GM19025 (cell line): Measurements from ENCODE around the gene BRF1.
"Not testable (repeated sequence)": the region's sequence is repeated elsewhere in the genome, so short reads cannot be mapped to it uniquely, and the experiment has no call there.

ENCODE experiments used
- ATAC-seq: cut with Tn5 transposase; IDR thresholded peaks from one replicate; pipeline ENCODE4 v1.9.1; 2021; ENCODE audit warnings: mild to moderate bottlenecking, low read depth, moderate library complexity; ENCODE audit not compliant: unreplicated experiment

The BRF1 gene

DNA sequence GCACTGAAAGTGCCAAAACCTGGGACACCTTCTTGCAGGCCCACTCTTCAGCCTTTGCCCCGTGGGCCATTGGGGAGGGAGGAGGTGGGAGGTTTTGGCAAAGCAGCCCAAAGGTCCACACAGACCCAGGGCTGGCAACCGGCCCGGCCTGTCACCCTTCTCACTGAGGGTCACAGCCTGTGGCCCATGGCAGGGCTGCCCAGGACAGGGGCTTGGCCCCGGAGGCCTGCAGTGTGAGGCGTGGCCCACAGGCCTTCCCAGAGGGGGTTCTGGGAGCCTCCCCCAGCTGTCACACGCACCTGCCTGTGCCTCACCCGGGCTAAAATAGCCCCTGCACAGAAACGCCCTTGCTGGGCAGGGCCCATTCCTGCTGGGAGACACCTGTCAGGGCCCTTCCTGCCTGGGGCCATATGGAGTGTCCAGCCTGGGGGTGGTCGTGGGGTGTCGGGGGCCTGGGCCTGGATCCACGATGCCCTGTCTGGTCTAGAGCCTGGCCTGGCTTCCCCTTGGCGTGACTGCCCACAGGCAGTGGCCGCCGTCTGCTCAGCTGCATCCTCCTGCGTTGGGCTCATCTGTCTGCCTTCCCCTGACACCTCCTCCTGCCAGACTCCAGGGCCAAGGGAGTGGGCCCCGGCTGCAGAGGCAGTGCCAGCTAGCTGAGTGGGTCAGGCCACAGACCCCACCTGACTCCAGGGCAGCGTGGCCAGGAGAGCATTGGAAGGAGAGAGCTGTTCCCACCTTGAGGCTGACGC is 33.0 kb upstream of the BRF1 start:
- ATAC-seq, result no peak

DNA sequence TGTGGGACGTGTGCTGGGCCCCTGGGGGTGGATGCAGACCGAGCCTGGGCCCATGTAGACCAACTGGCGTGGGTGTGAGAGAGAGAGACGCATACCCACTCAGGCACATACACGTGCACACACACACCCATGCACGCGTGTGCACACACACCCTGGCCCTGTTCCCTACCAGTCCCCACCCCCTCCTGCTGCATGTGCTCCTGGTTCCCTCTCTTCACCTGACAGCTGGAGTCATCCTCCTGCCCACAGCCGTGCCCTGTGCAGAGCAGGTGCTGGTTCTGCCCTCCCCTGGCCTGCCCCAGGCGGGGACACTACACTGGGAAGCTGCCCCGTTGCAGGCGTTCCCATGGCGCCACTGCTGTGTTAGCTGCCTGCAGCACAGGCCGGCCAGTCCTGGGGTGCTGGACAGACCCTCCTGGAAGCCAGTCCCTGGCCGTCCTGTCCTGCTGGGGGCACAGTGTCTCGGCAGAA is 32.3 kb upstream of the BRF1 start:
- ATAC-seq, result no peak

DNA sequence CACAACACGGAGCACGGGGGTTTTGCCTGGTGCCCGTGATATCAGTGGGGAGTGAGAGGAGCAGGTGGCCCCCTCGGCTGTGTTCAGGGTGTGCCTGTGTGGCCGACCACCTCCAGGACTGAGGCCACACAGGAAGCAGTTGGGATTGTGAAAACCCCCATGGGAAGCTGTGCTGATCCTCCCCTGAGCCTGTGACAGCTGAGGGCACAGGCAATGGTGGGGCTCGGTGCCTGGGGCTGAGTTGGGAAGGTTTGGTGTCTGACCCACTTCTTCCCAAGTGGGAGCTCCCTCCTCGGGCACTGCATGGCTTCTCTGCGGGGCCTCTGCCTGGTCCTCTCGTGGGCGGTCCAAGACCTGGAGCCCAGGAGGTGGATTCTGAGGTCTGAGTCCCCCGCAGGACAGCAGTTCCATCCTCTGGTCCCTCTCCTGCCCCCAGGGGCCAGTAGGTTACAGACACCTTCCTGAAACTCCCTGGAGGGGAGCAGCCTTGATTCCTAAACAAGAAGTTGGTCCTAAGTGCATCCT is 31.6 kb upstream of the BRF1 start:
- ATAC-seq, result no peak

DNA sequence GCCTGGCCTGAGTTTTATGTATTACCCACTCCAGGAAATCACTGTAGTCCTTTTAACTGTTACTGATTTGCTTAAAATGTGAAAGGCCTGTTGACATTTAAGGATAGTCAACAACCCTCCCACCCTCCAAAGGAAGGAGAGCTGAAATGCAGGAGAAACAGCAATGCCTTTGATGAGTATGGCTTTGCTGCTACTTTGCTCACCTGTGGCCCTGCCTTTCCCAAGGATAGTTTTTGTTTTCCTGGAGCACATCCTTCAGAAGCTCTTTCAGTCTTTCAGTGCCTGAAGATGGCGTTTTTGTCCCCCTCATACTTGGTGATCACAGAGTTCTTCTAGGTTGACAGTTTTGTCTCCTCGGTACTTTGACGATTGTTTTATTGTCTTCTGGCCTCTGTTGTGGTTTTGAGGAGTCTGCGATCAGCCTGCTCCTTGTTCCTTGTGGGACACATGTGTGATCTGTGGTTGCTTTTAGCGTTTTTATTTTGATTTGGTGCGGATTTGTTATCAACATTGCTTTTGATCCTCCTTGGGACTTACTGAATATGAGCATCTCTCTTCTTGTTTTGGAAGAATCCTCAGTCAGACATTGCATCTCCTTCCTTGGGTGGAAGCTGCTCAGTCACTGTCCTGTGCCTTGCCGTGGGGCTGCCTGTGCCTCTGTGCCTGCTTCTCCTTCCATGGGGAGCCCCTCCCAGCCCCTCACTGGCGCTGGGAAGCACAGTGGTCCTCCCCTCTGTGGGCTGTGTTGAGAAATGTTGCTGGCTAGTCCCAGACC is 31.0 kb upstream of the BRF1 start:
- ATAC-seq, result no peak

DNA sequence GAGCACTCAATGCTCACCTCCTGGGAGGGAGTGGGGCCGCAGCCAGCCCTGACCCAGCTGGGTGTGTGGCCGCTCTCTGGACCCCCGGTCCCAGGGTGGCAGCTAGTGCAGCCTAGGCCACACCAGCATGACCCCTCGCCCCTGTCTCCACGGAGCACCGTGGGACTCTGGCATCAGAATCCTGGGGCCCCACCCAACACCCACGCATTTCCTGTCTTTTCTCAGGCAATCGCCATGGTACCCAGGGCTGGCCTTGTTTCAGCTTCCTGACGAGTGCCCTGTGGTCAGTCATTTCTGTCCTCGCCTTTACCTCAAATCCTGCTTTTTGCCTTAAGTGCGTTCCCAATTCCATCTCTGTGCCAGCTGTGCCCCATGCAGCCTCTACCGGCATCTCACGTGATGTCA is 29.7 kb upstream of the BRF1 start:
- ATAC-seq, result no peak

DNA sequence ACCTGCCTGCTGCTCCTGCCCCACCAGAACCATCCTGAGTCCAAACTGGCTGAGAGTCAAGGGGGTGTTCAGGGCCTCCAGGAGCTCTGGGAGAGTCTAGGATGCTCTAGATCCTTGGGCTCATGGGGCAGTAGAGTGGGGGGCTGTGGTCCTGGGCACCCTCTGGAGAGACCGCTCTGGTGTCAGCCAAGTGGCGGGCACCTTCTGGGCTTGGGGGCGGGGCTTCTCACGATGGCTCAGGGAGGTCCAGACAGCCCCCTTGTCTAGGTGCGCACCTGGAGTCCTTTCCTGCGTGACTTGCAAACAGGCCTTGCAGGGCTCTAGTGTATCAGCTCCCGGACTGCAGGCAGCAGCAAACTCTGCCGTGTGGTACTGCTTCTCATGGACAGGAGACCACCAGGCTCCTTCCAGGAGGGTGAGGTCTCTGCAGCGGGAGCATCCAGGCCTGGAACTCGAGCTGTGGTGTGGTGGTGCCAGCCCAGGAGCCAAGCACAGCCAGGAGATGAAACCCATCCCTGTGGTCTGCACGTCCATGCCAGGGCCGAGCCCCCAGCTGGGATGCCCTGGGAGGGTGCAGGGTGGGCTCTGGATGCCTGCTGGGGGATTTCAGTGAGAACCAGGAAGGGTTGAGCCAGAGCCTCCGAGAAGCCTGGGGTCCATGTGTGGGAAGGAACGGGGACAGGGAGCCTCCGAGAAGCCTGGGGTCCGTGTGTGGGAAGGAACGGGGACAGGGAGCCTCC is 28.8 kb upstream of the BRF1 start:
- no peak for ATAC-seq

DNA sequence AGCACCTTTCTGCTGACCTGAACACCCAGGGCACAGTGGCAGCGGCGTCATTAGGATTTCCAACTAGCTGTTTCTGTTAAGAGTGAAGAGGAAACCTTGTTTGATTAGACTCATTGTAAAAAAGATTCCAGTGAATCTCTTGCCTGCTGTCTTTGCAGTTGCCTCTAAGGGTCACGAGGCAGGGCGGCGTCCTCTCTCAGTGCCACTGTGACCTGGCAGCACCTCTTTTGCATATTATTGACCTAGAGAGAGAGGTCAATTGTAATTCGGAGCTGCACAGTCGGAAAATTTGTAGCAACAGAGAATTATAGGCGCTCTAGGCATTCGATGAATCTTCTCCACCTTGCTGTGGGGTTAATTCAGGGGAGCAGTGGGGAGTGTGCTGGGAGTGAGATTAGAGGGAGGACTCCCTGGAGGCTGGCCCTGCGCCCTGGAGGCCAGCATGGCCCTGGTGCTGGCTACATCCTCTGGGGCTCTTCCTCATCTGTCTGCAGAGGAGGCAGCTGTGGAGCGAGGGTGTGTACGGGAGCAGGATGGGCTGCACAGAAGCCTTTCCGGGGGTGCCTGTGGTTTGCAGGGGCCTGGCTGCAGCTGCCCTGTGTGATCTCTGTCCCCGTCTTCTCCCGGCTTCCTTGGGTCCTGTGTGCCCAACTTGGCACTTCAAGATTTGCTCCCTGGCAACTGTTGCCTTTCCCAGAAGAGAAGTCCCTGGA is 28.0 kb upstream of the BRF1 start:
- no peak for ATAC-seq

DNA sequence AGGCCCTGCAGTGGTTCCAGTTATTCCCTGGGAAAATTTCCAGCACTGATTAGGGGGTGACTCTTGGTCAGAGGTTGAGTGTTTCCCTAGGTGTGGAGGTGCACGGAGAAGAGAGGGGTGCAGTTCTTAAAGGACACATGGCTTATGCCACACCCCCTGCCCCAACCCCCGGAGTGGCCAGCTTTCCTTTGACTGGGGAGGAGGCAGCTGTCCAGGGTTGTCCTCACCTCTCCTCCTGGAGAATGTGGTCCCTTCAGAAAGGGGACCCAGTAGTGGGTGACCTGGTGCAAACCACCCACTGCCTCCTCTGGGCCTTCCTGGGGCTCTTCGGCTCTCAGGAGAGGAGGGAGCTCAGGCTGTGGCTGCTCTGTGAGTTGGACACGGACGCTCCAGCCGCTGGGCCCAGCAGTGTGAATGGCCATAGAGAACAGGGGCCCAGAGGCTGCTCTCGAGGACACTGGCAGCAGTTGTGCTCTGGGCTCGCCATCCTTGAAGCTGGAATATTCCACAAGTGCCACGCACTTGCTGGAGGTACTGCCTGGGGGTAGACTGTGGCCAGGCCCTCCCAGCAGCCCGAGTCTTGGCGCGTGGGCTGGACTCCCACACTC is 27.4 kb upstream of the BRF1 start:
- no peak for ATAC-seq

DNA sequence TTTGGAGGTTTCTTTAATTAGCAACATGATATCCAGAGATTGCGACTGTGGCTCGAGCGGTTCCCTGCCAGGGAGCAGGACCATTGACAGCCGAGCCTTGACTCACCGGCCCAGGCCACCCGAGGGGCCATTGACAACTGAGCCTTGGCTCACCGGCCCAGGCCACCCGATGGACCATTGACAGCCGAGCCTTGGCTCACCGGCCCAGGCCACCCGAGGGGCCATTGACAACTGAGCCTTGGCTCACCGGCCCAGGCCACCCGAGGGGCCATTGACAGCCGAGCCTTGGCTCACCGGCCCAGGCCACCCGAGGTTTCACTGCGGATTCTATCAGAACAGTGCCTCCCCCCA is 26.9 kb upstream of the BRF1 start:
- not testable (repeated sequence) for ATAC-seq

DNA sequence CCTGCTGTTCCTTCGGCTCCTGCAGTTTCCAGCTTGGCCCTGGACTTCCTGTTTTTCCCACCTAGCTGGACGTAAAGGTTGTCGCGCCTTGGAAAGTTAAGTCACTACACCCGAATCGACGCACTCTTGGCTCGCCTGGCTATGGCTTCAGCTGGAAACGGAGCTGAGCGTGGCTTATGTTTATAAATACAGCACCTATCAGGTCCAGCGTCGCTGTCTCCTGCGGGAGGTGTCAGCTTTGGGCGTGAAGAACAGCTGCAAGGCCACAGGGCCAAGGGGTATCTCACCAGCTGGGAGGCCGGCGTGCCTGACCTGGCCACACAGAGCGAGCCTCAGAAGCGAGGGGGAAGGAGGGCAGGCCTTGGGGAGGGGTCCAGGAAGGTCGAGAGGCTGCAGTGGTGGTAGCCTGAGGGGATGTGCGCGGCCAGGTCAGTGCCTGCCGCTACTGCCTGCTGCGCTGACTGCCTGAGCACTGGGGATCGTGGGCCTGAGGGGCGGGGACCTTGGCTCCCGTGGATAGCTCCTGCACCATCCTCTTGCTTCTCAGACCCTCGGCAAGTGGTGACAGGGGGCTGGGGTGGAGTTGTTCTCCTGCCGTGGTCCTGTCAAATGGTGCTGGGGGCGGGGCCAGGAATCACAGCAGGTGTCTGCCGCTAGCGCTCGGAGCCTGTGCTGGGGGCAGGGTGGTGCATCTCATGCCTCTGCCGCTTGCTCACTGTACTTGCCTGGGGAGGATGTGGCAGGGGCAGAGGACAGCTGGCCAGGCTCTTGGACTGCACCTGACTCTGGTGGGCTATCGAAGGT is 26.3 kb upstream of the BRF1 start:
- ATAC-seq, result no peak

DNA sequence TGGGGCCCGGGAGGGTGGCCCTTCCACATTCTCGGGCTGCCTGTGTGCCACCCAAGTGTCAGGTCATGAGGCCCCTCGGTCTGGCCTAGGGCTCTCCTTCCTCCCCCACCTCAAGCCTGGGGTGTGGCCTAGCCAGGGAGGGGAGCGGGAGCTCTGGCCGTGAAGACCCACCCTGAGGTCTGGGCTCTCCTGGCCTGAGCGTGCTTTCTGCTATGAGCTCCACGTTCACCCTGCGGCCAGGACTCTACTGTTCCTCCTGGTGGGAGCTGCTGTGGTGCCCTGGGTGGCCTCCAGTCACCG is 25.7 kb upstream of the BRF1 start:
- ATAC-seq, result no peak

DNA sequence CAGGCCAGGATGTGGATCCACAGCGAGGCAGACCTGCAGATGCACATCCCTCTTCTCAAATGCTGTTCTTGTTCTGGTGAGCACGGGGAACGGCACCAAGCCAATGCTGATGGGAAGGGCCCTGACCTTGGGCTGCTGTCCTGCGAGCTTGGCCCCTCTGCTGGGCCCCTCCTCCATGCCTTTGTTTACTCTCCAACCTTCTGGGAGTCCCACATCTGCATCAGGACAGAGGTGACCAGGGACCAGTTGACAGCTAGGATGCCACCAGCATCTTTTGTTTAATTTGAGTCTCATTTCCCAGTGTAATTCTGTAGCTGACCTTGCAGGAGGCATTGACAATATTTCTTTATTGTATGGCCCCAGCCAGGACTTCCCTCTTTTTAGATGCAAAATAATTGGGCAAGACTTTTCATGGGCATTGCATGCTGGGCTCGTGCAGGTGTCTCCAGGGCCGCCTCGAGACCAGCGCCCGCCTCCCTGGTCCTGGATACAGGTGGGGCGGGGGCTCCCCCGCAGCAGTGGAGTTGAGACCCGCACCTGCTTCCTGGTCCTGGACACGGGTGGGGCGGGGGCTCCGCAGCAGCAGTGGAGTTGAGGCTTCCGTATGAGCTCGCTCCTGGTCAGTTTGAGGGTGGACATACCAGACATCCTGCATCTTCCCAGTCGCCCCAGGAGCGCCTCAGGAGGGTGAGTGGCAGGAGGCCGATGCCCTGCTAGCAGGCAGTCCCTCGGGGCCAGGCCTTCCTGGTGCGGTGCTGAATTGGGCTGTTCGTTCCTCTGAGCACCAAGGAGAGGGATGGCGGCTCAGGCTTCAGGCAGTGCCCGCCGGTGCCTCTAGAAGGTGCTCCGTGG is 25.1 kb upstream of the BRF1 start:
- ATAC-seq, result no peak

DNA sequence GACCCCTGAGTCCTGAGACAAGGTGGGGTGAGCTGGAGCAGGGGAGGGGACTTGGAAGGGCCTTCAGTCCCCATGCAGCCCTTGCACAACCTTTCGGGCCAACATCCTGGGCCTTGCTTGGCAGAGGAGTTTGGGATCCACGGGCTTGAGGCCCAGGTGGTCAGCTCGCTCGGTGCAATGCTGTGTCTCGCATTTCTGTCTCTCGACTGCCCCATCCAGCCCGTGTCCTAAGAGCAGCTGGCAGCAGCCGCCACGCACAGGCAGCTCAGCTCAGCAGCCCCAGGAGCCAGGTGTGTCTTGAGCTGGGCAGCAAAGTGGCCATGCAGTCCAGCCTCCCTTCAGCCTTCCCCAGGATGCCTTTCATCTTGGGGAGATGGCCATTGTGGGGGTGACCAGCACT is 24.5 kb upstream of the BRF1 start:
- no peak for ATAC-seq

DNA sequence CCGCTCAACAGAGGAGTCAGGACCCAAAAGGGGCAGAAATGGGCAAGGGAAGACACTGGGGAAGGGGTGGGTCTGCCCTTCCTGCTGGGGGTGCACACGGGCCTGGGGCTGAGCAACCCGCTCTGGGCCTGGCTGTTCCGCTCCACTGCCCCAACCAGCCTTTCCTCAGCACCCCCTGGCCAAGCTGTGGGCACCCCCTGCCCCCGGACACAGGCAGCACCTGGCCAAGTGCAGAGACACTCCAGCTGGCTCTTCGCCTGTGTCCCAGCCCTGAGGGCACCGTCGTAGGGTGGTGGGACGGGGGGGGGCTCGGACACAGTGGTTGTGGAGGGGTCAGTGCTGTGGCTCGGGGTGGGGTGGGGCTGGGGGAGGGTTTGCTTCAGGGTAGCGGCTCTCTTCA is 24.1 kb upstream of the BRF1 start:
- no peak for ATAC-seq

DNA sequence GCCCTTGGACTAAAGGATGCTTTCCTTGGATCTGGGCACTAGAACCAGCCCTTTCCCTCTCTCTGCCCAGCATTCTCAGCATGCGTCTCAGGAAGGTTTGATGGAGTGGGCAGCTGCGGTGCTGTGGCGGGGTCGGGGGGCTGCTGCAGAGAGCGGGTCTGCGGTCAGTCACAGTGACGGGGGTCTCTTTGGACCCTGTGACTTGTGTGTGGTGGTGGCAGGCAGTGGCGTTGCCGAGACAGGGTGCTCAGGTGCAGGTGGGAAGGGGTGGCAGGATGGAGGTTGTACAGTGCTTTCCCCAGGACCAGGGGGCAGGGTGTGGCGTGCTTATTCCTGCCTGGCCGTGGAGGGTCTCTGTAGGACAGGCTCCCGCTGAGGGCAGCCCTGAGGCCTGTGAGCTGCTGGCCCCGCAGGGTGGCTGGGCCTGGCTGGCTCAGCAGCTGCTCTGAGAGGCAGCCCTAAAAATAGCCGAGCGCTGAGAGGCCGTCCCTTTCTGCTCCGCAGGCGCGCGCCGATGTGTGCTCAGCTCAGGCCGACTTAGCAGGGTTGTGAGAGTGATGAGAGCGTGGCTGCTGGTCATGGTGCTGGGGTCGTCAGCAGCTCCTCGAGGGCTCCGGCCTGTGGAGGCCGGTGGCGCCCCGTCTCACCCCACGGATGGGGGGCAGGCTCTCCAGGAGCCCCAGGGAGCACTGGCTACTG is 23.4 kb upstream of the BRF1 start:
- no peak for ATAC-seq

DNA sequence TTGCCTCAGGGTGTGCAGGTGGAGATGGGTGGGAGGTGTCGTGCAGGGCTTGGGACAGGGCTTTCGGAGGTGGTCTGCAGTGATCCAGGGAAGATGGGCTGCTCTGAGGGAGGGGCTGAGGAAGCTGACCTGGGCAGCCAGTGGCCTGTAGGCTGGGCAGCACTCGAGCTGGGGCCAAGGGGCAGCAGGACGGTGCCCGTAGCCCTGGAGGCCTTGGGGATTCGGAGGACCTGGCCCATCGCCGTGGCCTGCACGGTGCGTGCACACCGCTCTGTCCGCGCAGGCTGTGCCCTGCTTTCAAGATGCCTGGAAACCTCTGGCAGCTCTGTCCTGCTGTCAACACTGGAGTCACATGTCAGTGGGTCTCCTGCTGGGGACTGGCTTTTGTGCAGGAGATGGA is 22.9 kb upstream of the BRF1 start:
- ATAC-seq, result no peak

DNA sequence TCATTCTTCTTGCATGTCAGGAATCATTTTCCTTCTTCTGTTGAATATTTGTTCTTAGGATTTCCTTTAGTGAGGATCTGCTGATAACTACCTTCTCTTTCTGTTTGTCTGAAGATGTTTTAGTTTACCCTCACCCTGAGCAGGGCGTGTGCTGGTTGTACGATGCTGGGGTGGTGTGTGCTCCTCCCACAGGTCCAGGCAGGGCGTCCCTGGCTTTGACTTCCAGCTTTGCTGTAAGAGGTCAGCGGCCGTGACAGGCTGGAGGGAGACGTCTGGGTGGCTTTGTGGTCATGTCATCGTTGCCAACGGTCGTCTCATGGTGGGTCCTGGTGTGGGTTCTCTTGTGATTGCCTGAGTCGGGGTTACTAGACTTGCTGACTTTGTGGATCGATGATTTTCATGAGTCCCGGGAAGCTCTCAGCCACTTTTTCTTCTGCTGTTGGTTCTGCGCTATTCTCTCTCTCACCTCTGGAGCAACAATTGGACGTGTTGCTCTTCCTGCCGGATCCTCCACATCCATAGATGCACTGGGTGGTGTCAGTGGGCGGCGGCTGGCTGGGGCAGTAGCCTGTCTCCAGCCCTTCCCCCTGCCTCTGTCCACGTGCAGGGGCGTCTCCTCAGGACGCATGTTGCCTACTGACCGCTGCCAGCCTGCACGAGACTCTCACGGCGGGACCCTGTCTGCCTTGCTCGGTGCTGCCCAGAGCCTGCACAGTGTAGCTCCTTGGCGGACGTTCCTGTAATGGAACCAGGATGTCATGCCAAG is 22.2 kb upstream of the BRF1 start:
- no peak for ATAC-seq
